Activated CD8-positive, alpha-beta T cell treated with anti-CD3 and anti-CD28 coated beads for 36 hours (primary cell): ENCODE data around the gene WNT9B. TPM values are rescaled to one million over a fixed set of nuclear protein-coding genes. Genes with fewer than 3 reads are reported as not detected.
A peak's percentile ranks its signal among the peaks of the same experiment; 100 is the strongest.

ENCODE experiments used
- ATAC-seq: fragments of 200-7000 bp; cut with Tn5 transposase; one replicate; pipeline ENCODE4 v1.10.0; 2021; ENCODE audit warnings: mild to moderate bottlenecking, moderate library complexity
- CTCF ChIA-PET: fragments of 350-600 bp; sonication (Branson Sonifier 250); formaldehyde crosslinking; loops from one replicate; lab custom pipeline; 2021; ENCODE audit warnings: antibody characterized with exemption; lab: Charles Lee
- POLR2A ChIA-PET: fragments of 350-600 bp; sonication (Branson Sonifier 250); formaldehyde crosslinking; loops from one replicate; lab custom pipeline; 2021; ENCODE audit warnings: antibody characterized with exemption; lab: Charles Lee
- DNase-seq: peaks from one replicate; pipeline ENCODE4 v3.0.0-alpha.2; 2020
- H3K27ac Mint-ChIP-seq: one replicate; pipeline ENCODE4 v1.8.0; 2021; ENCODE audit warnings: mild to moderate bottlenecking, mixed read lengths
- H3K27me3 Mint-ChIP-seq: one replicate; pipeline ENCODE4 v1.8.0; 2021; ENCODE audit warnings: mixed read lengths
- H3K36me3 Mint-ChIP-seq: one replicate; pipeline ENCODE4 v1.8.0; 2021; ENCODE audit warnings: low read depth, mixed read lengths
- H3K4me1 Mint-ChIP-seq: one replicate; pipeline ENCODE4 v1.8.0; 2021; ENCODE audit warnings: low read depth, mixed read lengths
- H3K4me3 Mint-ChIP-seq: one replicate; pipeline ENCODE4 v1.8.0; 2021; ENCODE audit warnings: mild to moderate bottlenecking, moderate library complexity, mixed read lengths
- H3K9me3 Mint-ChIP-seq: one replicate; pipeline ENCODE4 v1.8.0; 2021; ENCODE audit warnings: mixed read lengths
- CTCF ChIP-seq: fragments of 200-600 bp; IDR thresholded peaks from one replicate; pipeline ENCODE4 v1.8.0; 2022; ENCODE audit warnings: antibody characterized with exemption, mild to moderate bottlenecking
- intact Hi-C: fragments of 100-400 bp; cut with micrococcal nuclease; formaldehyde crosslinking; loops from one replicate; pipeline ENCODE4 v1.10.0; 2022
- total RNA-seq, 2 experiments: library from RNA; stranded (reverse); gene quantifications; one replicate each; pipeline ENCODE4 v1.2.3, GENCODE V29; 2021

WNT9B gene
- total RNA-seq, 2 experiments from 2014 or later: not detected

GRCh38 chr17:46922804-46923635 lies 71.6 kb downstream of the WNT9B start, which contains the start of gene GOSR2:
TSS of gene GOSR2 (plus strand) at chr17:46923160. CDS start at chr17:46923193, 33 bp downstream.
- ChIA-PET POLR2A (interaction anchor here (0.6 kb wide), 1 partner anchor 24 kb away, joined by 3 read pairs; no protein-coding TSS in a partner anchor), CTCF (interaction anchor here (1.5 kb wide), 1 partner anchor 18 kb away, joined by 3 read pairs; no protein-coding TSS in a partner anchor)
- ATAC-seq: peak; percentile 97
- Mint-ChIP-seq H3K27me3 (no peaks in the 10 kb centered on the region), H3K36me3 (peaks cover 8% of the 10 kb centered on the region), H3K27ac (peak within 1 kb of the TSS; percentile 100), H3K4me3 (peak within 1 kb of the TSS; percentile 83), H3K9me3 (no peaks in the 10 kb centered on the region), H3K4me1 (peaks cover 46% of the 10 kb centered on the region)
- DNase-seq: peak; percentile 92
- TF ChIP-seq CTCF: no peak
- intact Hi-C loops: no loop called here

- no peak overlapping the region for H3K27ac Mint-ChIP-seq
Observed at GRCh38 chr17:46925185-46925868, 73.9 kb downstream of the WNT9B start.

GRCh38 chr17:46928467-46929261 lies 77.3 kb downstream of the WNT9B start:
- no peak for TF ChIP-seq CTCF
- ATAC-seq (no peak), DNase-seq (no peak)
- ChIA-PET CTCF (no interaction called here), POLR2A (no interaction called here)
- H3K36me3 Mint-ChIP-seq: peaks cover 28% of the 10 kb centered on the region
- H3K27ac Mint-ChIP-seq: peak overlapping the region; percentile 31
- intact Hi-C loops: no loop called here
- peaks cover 51% of the 10 kb centered on the region for H3K4me1 Mint-ChIP-seq
- no peaks in the 10 kb centered on the region for H3K27me3 Mint-ChIP-seq
- H3K9me3 Mint-ChIP-seq: no peaks in the 10 kb centered on the region
- no peak overlapping the region for H3K4me3 Mint-ChIP-seq

More at GRCh38 chr17:46925185-46925868, 73.9 kb downstream of the WNT9B start:
- H3K27me3 Mint-ChIP-seq: no peaks in the 10 kb centered on the region
- H3K4me1 Mint-ChIP-seq: peaks cover 55% of the 10 kb centered on the region
- ATAC-seq (no peak), DNase-seq (no peak)
- no peak overlapping the region for H3K4me3 Mint-ChIP-seq
- peaks cover 10% of the 10 kb centered on the region for H3K36me3 Mint-ChIP-seq
- CTCF ChIA-PET: interaction anchor here (0.8 to 1.5 kb wide), 4 partner anchors 16 to 90 kb away, joined by 3 to 6 read pairs (median 4); no protein-coding TSS in a partner anchor
- POLR2A ChIA-PET: no interaction called here
- no peak for TF ChIP-seq CTCF
- H3K9me3 Mint-ChIP-seq: no peaks in the 10 kb centered on the region
- intact Hi-C loops: no loop called here

- ATAC-seq: no peak
- intact Hi-C loops: no loop called here
- Mint-ChIP-seq H3K27ac (no peak overlapping the region), H3K36me3 (peaks cover 33% of the 10 kb centered on the region), H3K4me3 (no peak overlapping the region), H3K4me1 (peaks cover 46% of the 10 kb centered on the region), H3K9me3 (no peaks in the 10 kb centered on the region), H3K27me3 (no peaks in the 10 kb centered on the region)
- POLR2A ChIA-PET: no interaction called here
- no peak for TF ChIP-seq CTCF
- DNase-seq: no peak
- CTCF ChIA-PET: no interaction called here
Observed at GRCh38 chr17:46929413-46929812, 78.0 kb downstream of the WNT9B start.
